Activated CD4-positive, CD25-positive, alpha-beta regulatory T cell treated with anti-CD3 and anti-CD28 coated beads, Interleukin-2, amount 50 U/mL, for 72 hours (primary cell): ENCODE data around the gene FGF14.

Experiments used
- DNase-seq: peaks from one replicate; pipeline ENCODE4 v3.0.0; 2021

The FGF14 gene

DNA sequence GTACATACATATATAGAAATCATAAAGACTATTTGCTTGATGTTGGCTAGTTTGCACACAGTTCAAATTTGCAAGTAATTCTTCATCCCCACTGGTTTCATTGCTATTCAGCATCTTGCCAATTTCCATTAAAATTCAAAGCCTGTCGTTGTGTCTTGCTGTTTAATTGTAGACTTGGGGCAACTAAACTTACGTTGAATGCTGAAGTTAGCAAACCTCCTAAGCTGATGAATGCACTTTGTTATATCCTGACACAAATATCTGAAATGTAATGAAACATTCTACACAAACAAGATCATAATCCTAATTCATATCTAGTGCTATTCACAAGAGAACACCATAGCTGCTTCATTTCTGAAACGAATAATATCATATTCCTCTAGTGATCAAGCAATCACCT is 568.2 kb downstream of the FGF14 start:
- DNase-seq: no peak

DNA sequence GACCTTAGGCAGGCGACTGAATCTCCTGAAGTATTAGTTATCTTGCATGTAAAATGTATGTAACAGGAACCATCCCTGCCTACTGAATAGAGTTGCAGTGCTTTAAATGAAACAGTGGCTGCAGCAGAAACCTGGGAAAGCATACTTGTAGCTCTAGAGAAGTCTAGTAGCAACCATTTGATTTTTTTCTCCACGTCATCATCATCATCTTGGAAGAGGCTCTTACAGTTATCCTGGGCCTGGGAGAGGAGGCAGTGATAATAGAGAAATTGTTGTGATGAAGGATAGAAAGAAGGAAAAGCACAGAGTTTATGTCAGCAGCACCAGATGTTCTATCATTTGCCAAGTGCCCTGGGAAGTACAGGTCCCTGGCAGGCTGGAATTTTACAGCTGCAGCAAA is 571.8 kb downstream of the FGF14 start:
- DNase-seq: no peak

DNA sequence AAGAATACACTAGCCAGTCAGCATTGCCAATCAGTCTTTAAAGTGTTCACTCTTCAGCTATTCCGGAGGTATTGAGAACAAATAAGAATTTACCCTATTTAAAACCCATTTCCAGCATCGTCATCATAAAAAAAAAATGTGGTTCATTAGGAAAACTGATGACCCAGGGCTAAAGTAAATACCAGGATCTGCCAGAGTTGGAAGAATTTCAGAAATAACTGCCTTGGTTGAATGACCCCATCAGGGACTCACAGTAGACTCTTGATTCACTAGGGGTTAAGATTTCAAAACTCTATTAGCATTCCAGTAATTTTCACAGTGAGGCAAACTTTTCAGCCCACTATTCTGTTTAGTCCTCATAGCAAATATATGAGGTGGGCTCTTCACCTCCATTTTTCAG is 572.4 kb downstream of the FGF14 start:
- DNase-seq: no peak

DNA sequence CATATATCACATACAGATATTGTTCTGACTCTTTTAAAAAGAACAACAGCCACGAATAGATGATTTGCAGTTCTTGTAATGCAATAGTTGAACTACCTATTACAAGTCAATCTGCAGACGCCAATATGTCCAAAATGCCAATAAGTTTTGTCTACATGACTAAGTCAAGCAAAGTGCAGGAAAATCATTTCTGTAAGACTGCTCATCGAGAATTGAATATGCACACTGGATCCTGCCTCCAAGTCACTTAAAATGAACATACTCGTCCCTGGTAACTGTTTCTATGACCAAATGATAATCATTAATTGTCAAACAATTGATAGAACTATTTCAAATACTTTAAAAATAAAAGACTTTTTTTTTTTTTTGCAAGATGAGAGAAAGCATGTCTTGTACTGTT is 573.7 kb downstream of the FGF14 start:
- no peak for DNase-seq

DNA sequence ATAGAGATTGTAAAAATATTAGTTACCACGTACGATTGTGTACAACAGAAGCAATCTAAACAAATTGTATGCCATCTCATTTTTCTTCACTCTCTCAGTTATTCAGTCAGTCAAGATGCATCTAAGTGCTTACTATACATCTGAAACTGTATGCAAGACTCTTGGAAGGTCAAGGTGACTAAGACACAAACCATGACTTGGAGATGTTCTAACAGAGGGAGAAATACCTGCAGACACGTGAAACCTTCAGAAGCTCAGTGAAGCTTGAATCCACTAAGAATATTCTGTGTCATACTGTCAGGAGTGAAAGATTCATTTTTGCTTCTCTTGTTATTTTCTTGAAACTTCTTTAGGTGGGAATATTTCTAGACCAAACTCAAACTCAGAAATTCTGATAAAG is 584.0 kb downstream of the FGF14 start:
- DNase-seq: no peak

DNA sequence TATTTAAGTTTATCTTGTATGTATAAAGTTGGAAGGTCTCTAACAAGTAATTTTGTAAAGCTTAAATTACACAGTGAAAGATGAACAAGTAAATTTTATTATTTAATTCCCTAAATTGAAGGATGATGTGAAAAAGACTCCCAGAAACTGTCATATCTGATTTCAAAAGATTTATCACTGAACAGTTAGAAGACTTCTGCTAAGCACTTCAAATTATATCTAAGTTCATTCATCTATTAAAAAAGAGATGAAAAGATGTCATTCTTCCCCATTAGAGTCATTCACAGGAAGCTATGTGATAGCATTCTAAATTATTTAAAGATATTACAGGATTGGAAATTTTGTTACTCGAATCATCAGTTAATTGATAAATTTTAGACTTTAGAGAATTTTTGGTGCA is 590.0 kb downstream of the FGF14 start:
- no peak for DNase-seq

DNA sequence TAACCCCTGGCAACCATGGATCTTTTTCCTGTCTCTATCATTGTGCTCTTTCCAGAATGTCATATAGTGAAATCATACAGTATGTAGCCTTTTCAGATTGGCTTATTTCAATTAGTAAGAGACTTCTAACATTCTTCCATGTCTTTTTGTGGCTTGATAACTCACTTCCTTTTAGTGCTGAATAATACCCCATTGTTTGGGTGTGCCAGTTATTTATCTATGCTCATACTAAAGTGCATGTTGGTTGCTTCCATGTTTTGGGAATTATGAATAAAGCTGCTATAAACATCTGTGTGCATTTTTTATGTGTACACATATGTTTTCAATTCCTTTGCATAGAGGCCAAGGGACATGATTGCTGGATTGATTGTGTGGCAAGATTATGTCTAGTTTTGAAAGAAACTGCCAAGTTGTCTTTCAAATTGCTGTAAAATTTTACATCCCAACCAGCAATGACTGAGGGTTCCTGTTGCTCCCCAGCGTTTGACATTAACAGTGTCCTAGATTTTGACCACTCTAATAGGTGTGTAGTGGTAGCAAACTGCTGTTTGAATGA is 590.5 kb downstream of the FGF14 start:
- DNase-seq: no peak

DNA sequence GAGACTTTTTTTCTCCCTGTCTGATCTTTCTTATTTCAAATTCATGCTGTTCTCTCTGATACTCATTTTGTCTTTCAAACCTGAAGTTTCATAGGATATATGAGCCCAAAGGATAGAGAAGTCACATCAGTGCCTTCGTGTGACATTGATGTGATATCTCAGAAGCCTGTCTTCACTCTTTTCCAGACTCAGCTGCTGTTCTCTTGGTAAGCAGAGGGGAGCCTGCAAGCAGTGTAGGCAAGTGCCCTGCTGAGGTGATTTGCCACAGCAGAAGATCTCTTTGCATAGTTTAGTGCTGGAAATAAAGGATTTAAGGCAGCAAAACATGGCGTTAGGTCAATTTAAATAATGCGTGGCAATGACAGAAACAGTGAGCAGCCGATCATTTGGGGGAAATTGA is 602.7 kb downstream of the FGF14 start:
- DNase-seq: no peak

DNA sequence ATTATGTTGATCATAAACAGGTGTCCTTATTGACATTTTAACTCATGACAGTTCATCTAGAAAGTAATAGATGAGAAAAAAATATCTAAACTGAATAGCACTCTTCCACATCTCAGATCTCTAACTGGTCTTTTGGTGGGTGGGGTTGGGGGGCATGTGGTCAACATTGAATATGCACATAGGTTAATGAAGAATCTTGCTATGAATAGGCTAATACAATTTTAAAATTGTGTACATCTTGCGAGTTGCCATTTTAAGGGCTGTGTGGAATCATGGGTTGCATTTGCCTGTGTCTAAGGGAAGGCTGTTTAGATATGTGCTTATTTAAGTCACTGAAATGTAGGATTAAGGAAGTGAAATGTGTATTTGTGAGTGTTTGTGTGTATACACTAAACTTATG is 603.4 kb downstream of the FGF14 start:
- no peak for DNase-seq

DNA sequence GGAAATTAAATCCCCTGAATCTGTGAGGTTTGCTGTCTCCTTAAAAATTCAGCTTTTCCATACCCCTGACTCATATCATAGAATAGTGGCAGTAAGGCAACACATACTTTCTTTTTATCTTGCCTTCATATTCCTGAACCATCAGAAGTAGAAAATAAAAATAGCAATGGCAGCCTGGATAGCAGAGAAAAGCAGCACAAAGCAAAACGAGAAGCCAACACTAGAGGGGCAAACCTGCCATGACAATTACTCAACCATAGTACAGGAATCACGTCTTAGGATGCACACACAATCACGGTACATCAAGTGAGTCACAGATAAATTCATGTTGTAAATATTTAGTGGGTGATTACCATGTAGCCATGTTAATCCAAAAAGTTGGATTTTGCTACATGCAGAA is 606.4 kb downstream of the FGF14 start:
- no peak for DNase-seq

DNA sequence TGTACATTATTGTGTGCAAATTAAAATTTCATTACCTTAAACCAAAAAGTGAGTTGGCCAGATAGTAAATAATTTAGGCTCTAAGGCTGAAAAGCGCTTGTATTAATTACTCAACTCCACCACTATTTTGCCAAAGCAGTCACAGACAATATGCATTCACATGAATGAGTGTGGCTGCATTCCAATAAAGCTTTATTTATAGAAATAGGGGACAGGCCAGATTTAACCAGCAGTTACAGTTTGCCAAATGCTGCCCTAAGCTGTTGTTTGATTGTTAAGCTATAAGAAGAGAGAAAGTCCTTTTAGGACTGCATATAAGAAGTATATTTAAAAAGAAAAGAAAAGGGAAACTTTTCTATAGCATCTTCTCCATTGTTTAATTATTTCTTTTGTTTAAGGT is 606.8 kb downstream of the FGF14 start:
- DNase-seq: no peak

DNA sequence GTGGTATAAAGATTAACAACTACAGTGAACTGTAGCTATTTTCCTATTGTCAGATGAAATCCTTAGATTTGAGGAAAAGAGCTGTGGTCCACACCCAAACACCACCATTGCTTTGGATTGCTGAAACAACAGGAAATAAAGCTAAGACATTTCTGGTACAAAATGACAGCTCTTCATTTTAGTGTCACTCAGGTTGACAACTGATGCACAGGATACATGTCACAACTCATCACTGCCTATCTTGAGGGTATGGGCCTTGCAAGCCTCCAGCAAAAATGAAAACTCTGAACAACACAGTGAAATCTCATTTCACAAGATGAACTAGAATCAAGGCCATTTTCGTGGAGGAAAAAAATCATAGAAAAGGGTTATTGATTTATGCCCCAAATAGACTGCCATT is 609.7 kb downstream of the FGF14 start:
- no peak for DNase-seq

DNA sequence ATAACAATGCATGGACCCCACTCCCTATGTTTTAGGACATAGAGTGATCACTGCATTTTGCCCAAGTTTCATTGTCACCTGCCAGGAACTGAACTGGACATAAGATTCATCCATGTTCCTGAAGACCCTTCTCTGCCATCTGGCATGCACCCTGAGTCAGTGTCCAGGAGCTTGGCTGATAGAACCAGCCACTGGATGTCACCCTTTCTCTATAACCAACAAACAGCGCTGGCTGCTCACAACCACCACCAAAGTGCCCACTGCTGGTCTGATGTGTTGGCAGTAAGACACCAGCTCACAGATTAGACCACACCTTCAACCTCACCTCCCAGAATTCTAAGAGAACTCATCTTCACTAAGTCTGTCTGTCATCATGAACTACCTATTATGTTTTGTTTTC is 616.0 kb downstream of the FGF14 start:
- DNase-seq: no peak

DNA sequence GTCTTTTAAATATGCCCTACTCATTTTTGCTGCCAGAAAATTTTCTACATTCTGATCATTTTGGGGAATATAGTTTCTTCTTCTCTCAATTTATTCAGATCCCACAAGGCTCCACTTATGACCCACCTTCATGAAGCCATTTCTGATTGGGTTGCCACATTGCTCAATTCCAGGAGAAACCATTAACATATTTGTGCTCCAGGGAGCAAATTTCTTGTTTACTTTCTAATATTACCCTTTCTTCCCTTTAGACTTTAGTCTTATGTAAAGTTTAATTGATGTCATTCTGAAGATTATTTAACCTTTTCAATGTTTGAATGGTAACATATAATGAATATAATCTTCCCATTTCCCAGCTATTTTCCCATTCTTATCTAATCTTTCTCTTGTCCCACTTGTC is 617.5 kb downstream of the FGF14 start:
- no peak for DNase-seq

DNA sequence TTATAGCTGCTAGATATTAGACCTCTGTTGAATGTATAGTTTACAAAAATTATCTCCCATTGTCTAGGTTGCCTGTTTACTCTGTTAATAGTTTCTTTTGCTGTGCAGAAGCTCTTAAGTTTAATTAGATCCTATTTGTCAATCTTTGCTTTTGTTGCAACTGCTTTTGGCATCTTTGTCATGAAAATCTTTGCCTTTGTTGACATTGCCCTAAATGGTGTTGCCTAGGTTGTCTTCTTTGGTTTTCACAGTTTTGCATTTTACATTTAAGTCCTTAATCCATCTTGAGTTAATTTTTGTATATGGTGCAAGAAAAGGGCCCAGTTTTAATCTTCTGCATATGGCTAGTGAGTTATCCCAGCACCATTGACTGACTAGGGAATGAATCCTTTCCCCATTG is 618.3 kb downstream of the FGF14 start:
- DNase-seq: no peak

DNA sequence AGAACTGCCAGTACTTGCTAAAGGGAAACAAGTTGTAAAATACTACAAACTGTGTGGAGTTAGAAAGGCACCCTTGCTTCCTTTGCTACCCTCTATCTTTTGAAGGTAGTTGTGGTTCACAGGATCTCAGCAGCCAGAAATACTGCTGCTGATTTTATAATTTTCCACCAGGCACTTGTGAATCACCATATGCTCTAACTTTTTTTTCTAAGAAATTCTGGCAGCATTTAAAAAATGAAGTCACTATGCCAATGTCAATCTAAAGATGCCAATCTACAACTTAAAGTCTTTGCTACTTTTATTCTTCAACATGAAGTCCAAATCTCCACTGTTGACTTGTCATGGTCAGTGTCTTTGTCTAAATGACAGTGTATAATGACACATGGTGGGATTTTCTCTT is 621.6 kb downstream of the FGF14 start:
- DNase-seq: no peak

DNA sequence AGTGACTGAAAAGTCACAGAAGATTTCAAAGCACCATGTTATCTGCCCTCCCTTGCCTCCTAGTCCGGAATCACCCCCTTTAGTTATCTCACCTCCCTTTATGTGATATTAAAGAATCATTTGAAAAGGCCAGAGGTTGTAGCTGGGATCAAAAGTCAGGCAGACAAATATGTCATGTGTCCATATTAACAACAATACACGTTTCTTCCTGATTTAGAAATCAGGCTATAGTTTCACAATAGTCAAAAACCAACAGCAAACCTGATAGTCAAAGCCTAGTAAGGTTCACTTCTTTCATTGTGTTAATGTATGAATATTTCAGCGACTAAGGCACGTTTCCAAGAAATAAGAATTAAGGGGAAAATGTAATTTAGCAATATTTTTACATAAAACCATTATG is 622.7 kb downstream of the FGF14 start:
- DNase-seq: no peak

DNA sequence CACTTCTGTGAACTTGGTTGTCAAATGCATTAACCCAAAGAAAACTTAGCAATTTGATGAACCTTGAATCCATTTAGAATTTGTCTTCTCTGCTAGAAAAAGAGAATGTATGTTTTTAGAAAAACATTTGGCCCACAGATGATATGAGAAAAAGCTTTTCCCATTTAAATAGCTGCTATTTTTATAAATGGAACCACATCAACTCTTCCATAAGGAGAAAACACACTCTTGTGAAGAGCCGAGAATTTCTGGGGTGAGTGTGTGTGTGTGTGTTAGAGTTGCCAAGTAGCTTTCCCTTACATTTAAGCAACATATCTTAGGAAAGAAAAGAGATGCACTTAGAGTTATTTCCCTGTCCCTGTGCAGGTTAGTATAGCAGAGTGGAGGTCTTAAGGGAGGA is 626.6 kb downstream of the FGF14 start:
- DNase-seq: no peak

DNA sequence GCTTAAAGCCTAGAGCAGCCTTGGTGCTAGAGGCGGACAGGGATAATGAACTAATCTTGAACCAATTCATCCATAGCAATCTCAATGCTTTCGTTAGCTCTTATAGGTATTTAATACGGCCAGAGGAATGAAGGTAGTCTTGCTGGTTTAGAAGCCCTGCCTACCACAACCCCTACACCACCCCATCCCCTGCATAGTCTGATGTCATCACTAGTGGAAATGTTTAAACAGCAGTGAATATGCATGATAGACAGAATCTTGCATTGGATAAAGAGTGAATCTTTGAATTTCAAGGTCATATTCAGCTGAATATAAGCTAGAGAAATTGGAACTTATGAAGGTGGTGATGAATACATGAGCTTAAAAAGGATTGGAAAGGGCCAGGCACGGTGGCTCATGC is 627.5 kb downstream of the FGF14 start:
- DNase-seq: no peak

DNA sequence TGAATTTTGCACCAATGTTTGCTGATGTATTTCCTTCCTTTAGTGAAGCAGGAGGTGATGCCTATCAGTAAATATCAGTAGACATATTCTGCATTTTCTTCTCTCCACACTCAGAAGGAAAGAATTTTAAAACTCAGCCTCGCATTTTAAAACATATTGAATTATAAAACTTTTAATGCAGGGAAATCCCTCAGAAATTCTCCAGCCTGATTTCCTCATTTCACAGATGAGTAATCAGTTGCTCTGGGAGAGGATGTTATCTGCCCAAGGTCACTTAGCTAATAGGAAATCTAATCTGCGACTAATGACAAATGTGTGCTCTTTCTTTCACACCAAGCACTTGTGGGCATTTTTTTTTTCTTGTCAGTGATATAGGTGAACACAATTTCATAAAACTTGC is 628.8 kb downstream of the FGF14 start:
- no peak for DNase-seq

DNA sequence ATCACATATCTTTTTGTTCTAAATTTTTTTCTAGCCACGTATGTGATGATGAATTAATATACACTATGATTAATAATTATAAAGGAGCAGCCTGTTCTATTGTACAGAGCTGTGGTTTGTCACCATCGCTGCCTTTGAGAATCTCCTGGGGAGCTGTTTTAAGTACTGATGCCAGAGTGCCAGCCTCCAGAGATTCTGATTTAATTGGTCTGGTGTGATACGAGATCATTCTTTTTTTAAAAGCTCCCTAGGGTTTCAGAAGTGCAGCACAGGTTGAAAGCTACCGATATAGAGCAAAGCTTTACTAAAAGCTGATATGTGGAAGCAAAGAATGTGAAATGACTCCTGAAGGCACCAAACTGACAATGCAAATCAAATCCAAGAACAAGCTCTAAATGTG is 634.7 kb downstream of the FGF14 start:
- DNase-seq: no peak

DNA sequence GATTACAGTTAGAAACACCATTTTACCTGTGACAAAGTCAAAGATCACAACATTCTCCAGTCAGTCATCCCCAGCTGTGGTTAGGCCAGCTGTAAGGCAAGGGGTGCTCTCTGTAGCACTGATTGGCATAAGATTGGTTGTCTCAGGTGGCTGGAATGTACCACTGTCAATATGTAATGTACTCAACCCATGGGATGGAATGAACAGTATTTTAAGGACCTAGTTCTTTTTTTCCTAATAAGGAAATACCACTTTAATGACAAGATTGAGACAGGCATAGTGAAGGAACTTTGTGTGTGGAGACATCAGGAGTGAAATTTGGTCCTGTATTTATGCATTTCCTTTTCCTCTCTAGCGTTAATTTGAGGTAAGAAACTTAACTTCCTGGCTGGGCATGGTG is 638.7 kb downstream of the FGF14 start:
- no peak for DNase-seq

DNA sequence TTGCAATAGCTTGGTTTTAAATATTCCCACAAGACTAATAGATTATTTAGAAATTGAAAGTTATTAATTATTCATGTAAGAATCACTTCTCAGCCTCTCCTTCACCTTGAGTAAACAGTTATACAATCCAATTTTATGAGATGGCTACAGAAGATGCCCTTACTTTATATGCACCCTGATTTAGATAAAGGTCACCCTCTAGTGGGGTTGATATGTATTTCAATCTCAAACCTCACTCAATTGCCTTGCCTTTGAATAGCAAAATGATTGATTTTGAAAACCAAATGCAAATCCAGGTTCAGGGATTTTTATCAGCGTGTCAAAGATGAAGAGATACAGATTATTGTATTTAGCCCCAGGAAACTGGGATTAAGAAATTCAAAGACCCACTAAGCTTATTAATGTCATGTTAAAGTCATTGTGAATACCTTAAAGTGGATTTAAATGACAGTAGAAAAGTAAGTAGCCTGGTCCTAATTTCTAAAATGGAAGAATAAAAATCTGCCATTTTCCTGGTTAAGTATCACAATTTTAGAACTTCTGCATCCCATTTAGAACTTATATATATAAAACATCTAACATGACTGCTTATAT is 644.3 kb downstream of the FGF14 start:
- DNase-seq: no peak

DNA sequence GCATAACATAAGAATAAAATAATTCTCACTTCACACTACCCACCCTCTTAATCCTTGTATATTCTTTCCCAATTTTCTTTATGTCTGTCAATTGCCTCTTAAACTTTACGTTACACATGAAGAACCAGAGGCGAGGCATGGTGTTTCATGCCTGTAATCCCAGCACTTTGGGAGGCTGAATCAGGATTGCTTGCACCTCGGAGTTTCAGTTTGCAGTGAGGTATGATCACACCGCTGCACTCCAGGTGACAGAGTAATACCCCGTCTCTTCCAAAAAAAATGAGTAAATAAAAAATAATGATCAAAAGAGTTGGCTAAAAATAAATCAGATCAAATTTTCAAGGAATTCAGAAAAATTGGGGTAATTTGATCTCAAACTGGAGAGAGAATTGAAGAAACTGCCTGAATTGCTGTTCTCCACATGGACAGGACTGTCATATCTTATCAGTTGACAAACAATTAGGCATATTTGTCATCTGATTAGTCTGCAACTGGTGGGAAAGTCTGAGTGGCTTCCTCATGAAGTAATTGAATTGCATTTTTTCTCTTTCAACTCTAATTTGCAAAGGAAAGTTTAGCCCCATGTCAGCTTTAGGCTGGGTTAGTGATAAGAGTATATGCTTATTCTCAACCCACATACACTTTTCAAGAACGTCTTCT is 646.5 kb downstream of the FGF14 start:
- no peak for DNase-seq

DNA sequence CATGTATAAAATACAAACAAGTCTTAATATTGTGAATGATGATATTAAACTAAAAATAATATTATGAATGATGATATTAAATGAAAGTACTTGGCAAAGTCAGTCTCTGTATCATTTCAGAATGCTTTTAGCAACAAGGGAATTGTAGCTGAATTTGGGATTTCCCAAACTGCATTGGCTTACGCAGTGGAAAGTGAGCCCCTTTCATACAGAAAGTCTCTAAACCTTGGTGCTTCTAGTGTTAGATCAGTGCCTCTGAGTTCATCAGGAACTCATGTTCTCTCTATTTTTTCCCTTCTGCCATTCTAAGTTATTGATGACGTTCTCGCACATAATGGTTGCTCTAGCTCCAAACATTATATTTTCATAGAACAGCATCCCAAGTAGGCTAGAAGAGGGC is 649.4 kb downstream of the FGF14 start:
- no peak for DNase-seq
